K562 (cell line): Measurements from ENCODE around the gene ZNF324B. TPM values are rescaled to one million over a fixed set of nuclear protein-coding genes. Genes with fewer than 3 reads are reported as not detected.

Experiments used
- ATAC-seq: fragments of 200-7000 bp; cut with Tn5 transposase; 3 replicates; pipeline ENCODE4 v1.9.1; 2020; ENCODE audit warnings: moderate library complexity
- BruUV-seq: library from RNA; stranded (reverse); fragments of 400-500 nt; replicated peaks from 2 replicates; lab custom pipeline; 2021; lab: Mats Ljungman, UMichigan
- CTCF ChIA-PET: fragments of 300-600 bp; formaldehyde crosslinking; extraction: SDS; loops from one replicate; lab custom pipeline; 2021; ENCODE audit warnings: low intra/inter-chr PET ratio; lab: Yijun Ruan, JAX
- POLR2A ChIA-PET: fragments of 300-600, 350-650 bp; sonication (Branson Sonifier 250); formaldehyde crosslinking; extraction: SDS; loops from one replicate; lab custom pipeline; 2021; ENCODE audit warnings: antibody characterized with exemption, inconsistent platforms; lab: Yijun Ruan, JAX
- DNase-seq, 4 experiments: peaks; one replicate each; pipeline versions ENCODE4 v3.0.0 to v3.0.0-alpha.2; 2011 to 2018; ENCODE audit warnings: low spot score in 3 of 4, mixed read lengths in 3 of 4; ENCODE audit errors: extremely low read depth in 1 of 4
- FAIRE-seq: peaks from 2 replicates; lab custom pipeline; 2011; peaks lifted over from hg19 to GRCh38; lab: Jason Lieb, UNC
- H2AFZ ChIP-seq: 2 replicates; pipeline ENCODE4 v1.6.0; 2011; ENCODE audit warnings: low read depth, low read length, control low read depth, inconsistent platforms
- H3K27ac ChIP-seq: fragments of 200-600 bp; 3 replicates; pipeline ENCODE4 v1.8.0; 2011; ENCODE audit warnings: low read depth, mild to moderate bottlenecking, control low read depth, inconsistent platforms, low read length, moderate library complexity, mixed read lengths; ENCODE audit errors: extremely low read depth
- H3K27me3 ChIP-seq, 2 experiments: fragments of 300-600 bp in 1 of 2; 2 replicates in 1 of 2; 3 replicates in 1 of 2; pipeline versions ENCODE4 v1.6.0 to v1.8.0; 2011; ENCODE audit warnings: inconsistent platforms in 2 of 2, low read length in 2 of 2, mild to moderate bottlenecking in 1 of 2, mixed read lengths in 1 of 2, moderate library complexity in 1 of 2; ENCODE audit not compliant: control insufficient read depth in 2 of 2, insufficient read depth in 2 of 2
- H3K36me3 ChIP-seq: fragments of 300-600 bp; 3 replicates; pipeline ENCODE4 v1.8.0; 2011; ENCODE audit warnings: mild to moderate bottlenecking, low read length, inconsistent platforms; ENCODE audit not compliant: control insufficient read depth, insufficient read depth
- H3K4me1 ChIP-seq, 2 experiments: fragments of 200-600 bp in 1 of 2; replicated peaks in 1 of 2; 2 replicates in 1 of 2; 3 replicates in 1 of 2; pipeline versions ENCODE4 v1.5.1 to v1.8.0; 2011; ENCODE audit warnings: inconsistent platforms in 2 of 2, low read length in 2 of 2, mild to moderate bottlenecking in 1 of 2, mixed read lengths in 1 of 2, moderate library complexity in 1 of 2; ENCODE audit not compliant: control insufficient read depth in 2 of 2, insufficient read depth in 2 of 2
- H3K4me2 ChIP-seq: 2 replicates; pipeline ENCODE4 v1.6.1; 2011; ENCODE audit warnings: low read length, control low read depth, inconsistent platforms, mixed read lengths; ENCODE audit not compliant: insufficient read depth
- H3K4me3 ChIP-seq: fragments of 200-600 bp; sonication (generic), shearing (Covaris generic); 2 replicates; pipeline ENCODE4 v1.5.1; 2016; ENCODE audit warnings: control low read depth, inconsistent platforms
- H3K79me2 ChIP-seq: fragments of 200-600 bp; 3 replicates; pipeline ENCODE4 v1.8.0; 2011; ENCODE audit warnings: low read length, inconsistent platforms; ENCODE audit not compliant: control insufficient read depth, insufficient read depth
- H3K9ac ChIP-seq, 2 experiments: 2 replicates each; pipeline versions ENCODE4 v1.6.0 to v1.6.1; 2011; ENCODE audit warnings: low read depth in 2 of 2, low read length in 2 of 2, control low read depth in 1 of 2, inconsistent platforms in 1 of 2, mild to moderate bottlenecking in 1 of 2, mixed read lengths in 1 of 2; ENCODE audit not compliant: insufficient read depth in 1 of 2
- H3K9me1 ChIP-seq: one replicate; pipeline ENCODE4 v1.6.0; 2011; ENCODE audit warnings: inconsistent platforms, mild to moderate bottlenecking, low read length, moderate library complexity; ENCODE audit not compliant: control insufficient read depth, insufficient read depth
- H3K9me3 ChIP-seq: replicated peaks from 2 replicates; pipeline ENCODE4 v1.5.1; 2011; ENCODE audit warnings: low read depth, low read length, inconsistent platforms; ENCODE audit not compliant: control insufficient read depth, insufficient read depth
- H4K20me1 ChIP-seq: replicated peaks from 2 replicates; pipeline ENCODE4 v1.6.1; 2011; ENCODE audit warnings: low read length, inconsistent platforms, mixed read lengths; ENCODE audit not compliant: control insufficient read depth, insufficient read depth
- ARID3B ChIP-seq: fragments of 250-450 bp; sonication (Bioruptor Pico); IDR thresholded peaks from 2 replicates; pipeline ENCODE4 v1.4.0; 2020; ENCODE audit warnings: borderline replicate concordance
- BCL6 ChIP-seq: fragments of 250-450 bp; sonication (Bioruptor Pico); IDR thresholded peaks from 2 replicates; pipeline ENCODE4 v1.4.0; 2020
- CTBP1 ChIP-seq: fragments of 450-650 bp; IDR thresholded peaks from 2 replicates; pipeline ENCODE4 v1.6.1; 2016; ENCODE audit warnings: borderline replicate concordance
- RBBP5 ChIP-seq: fragments of 200-600 bp; sonication (generic); IDR thresholded peaks from 2 replicates; pipeline ENCODE4 v1.6.1; 2012; ENCODE audit warnings: borderline replicate concordance, mild to moderate bottlenecking, low read length, control low read depth, inconsistent platforms; ENCODE audit not compliant: insufficient read depth, poor library complexity, severe bottlenecking
- RFX7 ChIP-seq: fragments of 250-450 bp; sonication (Bioruptor Pico); IDR thresholded peaks from 2 replicates; pipeline ENCODE4 v1.5.1; 2021; ENCODE audit warnings: mild to moderate bottlenecking
- SMAD3 ChIP-seq: fragments of 450-650 bp; formaldehyde crosslinking; conservative IDR thresholded peaks from 2 replicates; pipeline ENCODE4 v1.4.0; 2020; ENCODE audit warnings: mild to moderate bottlenecking
- TCF7 ChIP-seq: sonication (generic); IDR thresholded peaks from 2 replicates; pipeline ENCODE4 v1.6.1; 2016; ENCODE audit warnings: antibody characterized with exemption, borderline replicate concordance
- ZBTB40 ChIP-seq, 2 experiments: fragments of 450-650 bp in 1 of 2; sonication (generic) in 1 of 2; formaldehyde crosslinking in 1 of 2; IDR thresholded peaks; 2 replicates each; pipeline versions ENCODE4 v1.7.1 to v1.9.0; 2016 to 2022; ENCODE audit warnings: inconsistent platforms in 1 of 2, mild to moderate bottlenecking in 1 of 2, missing genetic modification reagents in 1 of 2
- ZNF133 ChIP-seq: fragments of 250-450 bp; sonication (Bioruptor Pico); IDR thresholded peaks from 2 replicates; pipeline ENCODE4 v1.4.0; 2020; ENCODE audit warnings: mild to moderate bottlenecking
- ZNF584 ChIP-seq: fragments of 200-800 bp; sonication (Bioruptor generic); IDR thresholded peaks from 2 replicates; pipeline ENCODE4 v1.6.1; 2016; ENCODE audit warnings: low read depth, mild to moderate bottlenecking, missing genetic modification characterization, missing compliant biosample characterization
- ZNF830 ChIP-seq: fragments of 250-450 bp; sonication (Bioruptor Pico); IDR thresholded peaks from 2 replicates; pipeline ENCODE4 v1.5.0; 2021; ENCODE audit warnings: mild to moderate bottlenecking
- ZSCAN29 ChIP-seq: fragments of 450-650 bp; IDR thresholded peaks from 2 replicates; pipeline ENCODE4 v1.6.1; 2017
- whole genome bisulfite sequencing: fragments of 100-300 bp; shearing (Covaris generic); methylation state at CpG from one replicate; pipeline ENCODE4 v1.1.6; 2016; ENCODE audit warnings: low coverage, mixed read lengths; ENCODE audit not compliant: insufficient coverage; ENCODE audit errors: missing lambda C conversion rate; 5-methylcytosine and 5-hydroxymethylcytosine counted together
- in situ Hi-C: fragments of 300-500 bp; cut with MboI; formaldehyde crosslinking; loops from 4 replicates; pipeline ENCODE4 v1.15.0; 2018; ENCODE audit warnings: inconsistent platforms, mixed read lengths
- intact Hi-C: fragments of 100-400 bp; cut with micrococcal nuclease; formaldehyde crosslinking; loops from 2 replicates; pipeline ENCODE4 v1.14.2; 2022
- polyA plus RNA-seq, 8 experiments: library from polyadenylated mRNA; depleted of rRNA in 4 of 8; stranded (reverse) in 5 of 8; unstranded in 3 of 8; fragments of >200 nt; fragmentation: Nextera tagmentation in 2 of 8; fragmentation: Illumina TruSeq in 1 of 8; extraction: Ambion mirVana in 2 of 8; extraction: Trizol in 1 of 8; gene quantifications; 2 replicates each; pipeline versions ENCODE4 v1.2.1 to v1.2.3, GENCODE V29; 2011 to 2014; ENCODE audit warnings: inconsistent platforms in 1 of 8, missing spikeins in 1 of 8
- total RNA-seq, 7 experiments: library from RNA; depleted of rRNA in 6 of 7; stranded (reverse); fragments of >200 nt in 6 of 7; fragmentation: Illumina TruSeq in 2 of 7; extraction: Trizol in 2 of 7; gene quantifications; 2 replicates each; pipeline versions ENCODE4 v1.2.1 to v1.2.3, GENCODE V29; 2011 to 2021; ENCODE audit warnings: low replicate concordance in 1 of 7
- TF ChIP-seq, protein P1 (sequence below): fragments of 250-450 bp; sonication (Bioruptor Pico); IDR thresholded peaks from 2 replicates; pipeline ENCODE4 v1.6.1; 2021; ENCODE audit warnings: mild to moderate bottlenecking

Gene ZNF324B
- total and polyA plus RNA-seq, 9 of the 15 experiments (the other 6 are each of a cell fraction or from before 2014, with no cell fraction given) = 0.20 to 13.5 (median 5.7) TPM

DNA sequence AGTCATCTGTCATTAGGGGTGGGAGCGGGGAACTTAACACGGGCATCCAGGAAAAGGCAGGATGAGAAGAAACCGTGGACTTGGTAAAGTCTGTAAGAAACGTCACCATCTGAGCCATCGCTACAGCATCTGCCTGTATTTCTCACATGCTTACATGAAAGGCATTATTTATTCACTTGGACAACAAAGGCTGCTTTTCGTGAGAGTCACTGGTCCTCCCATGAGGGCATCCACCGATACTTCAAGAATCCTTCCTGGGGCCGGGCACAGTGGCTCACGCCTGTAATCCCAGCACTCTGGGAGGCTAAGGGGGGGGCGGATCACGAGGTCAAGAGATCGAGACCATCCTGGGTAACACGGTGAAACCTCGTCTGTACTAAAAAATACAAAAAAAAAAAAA lies 40.8 kb downstream of the ZNF324B start:
- WGBS = 86% methylated on average over 14 of the region's 14 CpGs
- Histone ChIP-seq H3K4me1 (peaks cover 16 to 25% of the 10 kb centered on the region in 2 experiments; a peak in 4 of 5 replicates), H4K20me1 (no peaks in the 10 kb centered on the region), H2AFZ (no peak overlapping the region), H3K4me3 (no peak overlapping the region), H3K9me1 (no peaks in the 10 kb centered on the region), H3K9me3 (no peaks in the 10 kb centered on the region), H3K36me3 (peaks cover 19% of the 10 kb centered on the region; the same call in 2 of the 3 replicates), H3K27ac (no peak overlapping the region), H3K4me2 (no peak overlapping the region), H3K9ac (no peak overlapping the region), H3K27me3 (no peaks in the 10 kb centered on the region), H3K79me2 (peaks cover 56% of the 10 kb centered on the region)
- in situ Hi-C loops (no loop called here), intact Hi-C loops (no loop called here)
- POLR2A ChIA-PET = no interaction called here
- FAIRE-seq = no peak
- BruUV-seq = no TSS peak
- CTCF ChIA-PET = no interaction called here
- ATAC-seq = no peak
- DNase-seq = no peak
- TF ChIP-seq ZSCAN29 = no peak
- no peak for TF ChIP-seq ARID3B
- TF ChIP-seq, protein P1, sequence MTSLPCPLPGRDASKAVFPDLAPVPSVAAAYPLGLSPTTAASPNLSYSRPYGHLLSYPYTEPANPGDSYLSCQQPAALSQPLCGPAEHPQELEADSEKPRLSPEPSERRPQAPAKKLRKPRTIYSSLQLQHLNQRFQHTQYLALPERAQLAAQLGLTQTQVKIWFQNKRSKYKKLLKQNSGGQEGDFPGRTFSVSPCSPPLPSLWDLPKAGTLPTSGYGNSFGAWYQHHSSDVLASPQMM (CRISPR knock-in tag) = no peak
- no peak for TF ChIP-seq ZNF133 (CRISPR knock-in tag)
- no peak for TF ChIP-seq TCF7
- TF ChIP-seq SMAD3 (CRISPR knock-in tag) = no peak
- no peak for TF ChIP-seq RBBP5
- no peak for TF ChIP-seq CTBP1
- no peak for TF ChIP-seq ZNF830
- no peak for TF ChIP-seq BCL6 (CRISPR knock-in tag)
- no peak for TF ChIP-seq ZNF584 (CRISPR knock-in tag)
- TF ChIP-seq ZBTB40 (IDR thresholded peaks at IDR 0.05) = no peak
- no peak for TF ChIP-seq ZBTB40 (CRISPR knock-in tag; IDR thresholded peaks at IDR 0.05)
- no peak for TF ChIP-seq RFX7 (CRISPR knock-in tag)
